K562 (cell line): Measurements from ENCODE around the gene MTREX.

ENCODE experiments used
- ATF7 ChIP-seq: fragments of 450-650 bp; IDR thresholded peaks from 2 replicates; pipeline ENCODE4 v1.7.1; 2014; ENCODE audit warnings: mild to moderate bottlenecking, moderate library complexity
- CBFA2T3 ChIP-seq: fragments of 450-650 bp; IDR thresholded peaks from 2 replicates; pipeline ENCODE4 v1.6.1; 2017
- CBFB ChIP-seq: sonication (generic); formaldehyde crosslinking; IDR thresholded peaks from 2 replicates; pipeline ENCODE4 v1.4.0; 2020; ENCODE audit warnings: mild to moderate bottlenecking, missing genetic modification reagents
- FOXK1 ChIP-seq: sonication (generic); formaldehyde crosslinking; IDR thresholded peaks from 2 replicates; pipeline ENCODE4 v1.8.0; 2022; ENCODE audit warnings: missing genetic modification reagents, mild to moderate bottlenecking, borderline replicate concordance
- KLF16 ChIP-seq: IDR thresholded peaks from 2 replicates; pipeline ENCODE4 v1.6.1; 2016; ENCODE audit warnings: antibody characterized with exemption
- TCF7 ChIP-seq: sonication (generic); IDR thresholded peaks from 2 replicates; pipeline ENCODE4 v1.6.1; 2016; ENCODE audit warnings: antibody characterized with exemption, borderline replicate concordance
- TF ChIP-seq, protein P1 (sequence below): sonication (generic); formaldehyde crosslinking; IDR thresholded peaks from 2 replicates; pipeline ENCODE4 v1.8.1; 2023; ENCODE audit warnings: mild to moderate bottlenecking, missing genetic modification reagents, moderate library complexity
- TF ChIP-seq, protein P2 (sequence below), 3 experiments: IDR thresholded peaks in 2 of 3; conservative IDR thresholded peaks in 1 of 3; 2 replicates each; pipeline ENCODE4 v1.5.1; 2011 to 2012; ENCODE audit warnings: low read length in 3 of 3, mild to moderate bottlenecking in 3 of 3, control low read depth in 2 of 3, improper control_type of control experiment in 1 of 3, inconsistent platforms in 1 of 3, low read depth in 1 of 3, mixed read lengths in 1 of 3, moderate library complexity in 1 of 3; ENCODE audit not compliant: insufficient read depth in 2 of 3
- TF ChIP-seq, protein P3 (sequence below): fragments of 450-650 bp; formaldehyde crosslinking; IDR thresholded peaks from 2 replicates; pipeline ENCODE4 v1.4.0; 2022; ENCODE audit warnings: mild to moderate bottlenecking, moderate library complexity
- TF ChIP-seq, protein P4 (sequence below): fragments of 450-650 bp; formaldehyde crosslinking; IDR thresholded peaks from 2 replicates; pipeline ENCODE4 v1.4.0; 2020; ENCODE audit warnings: mild to moderate bottlenecking, mixed read lengths
- TF ChIP-seq, protein P5 (sequence below): IDR thresholded peaks from 3 replicates; pipeline ENCODE4 v1.6.1; 2011; ENCODE audit warnings: borderline replicate concordance, mild to moderate bottlenecking; ENCODE audit not compliant: insufficient read length, insufficient read depth

DNA sequence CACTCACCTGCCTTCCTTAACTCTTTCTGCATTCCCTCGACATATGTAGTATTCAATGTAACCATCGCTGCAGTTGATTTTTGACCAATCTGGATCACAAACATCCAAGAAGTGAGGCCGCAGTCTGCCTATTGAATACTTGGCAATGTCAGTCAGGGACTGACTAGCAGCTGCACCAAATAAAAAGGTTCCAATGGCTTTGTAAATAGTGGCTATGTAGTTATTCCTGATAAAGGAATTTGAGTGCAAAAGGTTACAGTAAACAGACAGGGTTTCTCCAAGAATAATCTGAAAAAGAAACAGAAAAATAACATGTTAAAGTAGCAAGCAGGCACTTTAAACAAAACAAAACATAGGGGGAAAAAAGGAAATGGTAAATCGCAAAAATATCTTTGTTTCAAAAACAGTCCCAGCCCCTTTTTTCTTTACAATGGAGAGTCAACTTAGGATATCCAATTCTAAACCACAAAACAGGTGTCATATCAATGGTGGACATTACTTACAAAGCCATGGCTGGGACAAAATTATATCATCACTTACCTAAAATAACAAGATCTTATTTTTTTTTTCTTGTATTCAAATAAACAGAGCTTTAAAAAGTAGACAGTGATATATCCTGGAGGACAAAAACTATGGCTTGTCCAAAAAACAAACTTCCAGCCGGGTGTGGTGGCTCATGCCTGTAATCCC is 160.2 kb downstream of the MTREX start:
- TF ChIP-seq FOXK1 (CRISPR knock-in tag) (no peak), TCF7 (no peak), KLF16 (no peak), CBFA2T3 (no peak), ATF7 (no peak), CBFB (CRISPR knock-in tag) (no peak)
- TF ChIP-seq, protein P1, sequence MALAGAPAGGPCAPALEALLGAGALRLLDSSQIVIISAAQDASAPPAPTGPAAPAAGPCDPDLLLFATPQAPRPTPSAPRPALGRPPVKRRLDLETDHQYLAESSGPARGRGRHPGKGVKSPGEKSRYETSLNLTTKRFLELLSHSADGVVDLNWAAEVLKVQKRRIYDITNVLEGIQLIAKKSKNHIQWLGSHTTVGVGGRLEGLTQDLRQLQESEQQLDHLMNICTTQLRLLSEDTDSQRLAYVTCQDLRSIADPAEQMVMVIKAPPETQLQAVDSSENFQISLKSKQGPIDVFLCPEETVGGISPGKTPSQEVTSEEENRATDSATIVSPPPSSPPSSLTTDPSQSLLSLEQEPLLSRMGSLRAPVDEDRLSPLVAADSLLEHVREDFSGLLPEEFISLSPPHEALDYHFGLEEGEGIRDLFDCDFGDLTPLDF = no peak
- TF ChIP-seq, protein P2, sequence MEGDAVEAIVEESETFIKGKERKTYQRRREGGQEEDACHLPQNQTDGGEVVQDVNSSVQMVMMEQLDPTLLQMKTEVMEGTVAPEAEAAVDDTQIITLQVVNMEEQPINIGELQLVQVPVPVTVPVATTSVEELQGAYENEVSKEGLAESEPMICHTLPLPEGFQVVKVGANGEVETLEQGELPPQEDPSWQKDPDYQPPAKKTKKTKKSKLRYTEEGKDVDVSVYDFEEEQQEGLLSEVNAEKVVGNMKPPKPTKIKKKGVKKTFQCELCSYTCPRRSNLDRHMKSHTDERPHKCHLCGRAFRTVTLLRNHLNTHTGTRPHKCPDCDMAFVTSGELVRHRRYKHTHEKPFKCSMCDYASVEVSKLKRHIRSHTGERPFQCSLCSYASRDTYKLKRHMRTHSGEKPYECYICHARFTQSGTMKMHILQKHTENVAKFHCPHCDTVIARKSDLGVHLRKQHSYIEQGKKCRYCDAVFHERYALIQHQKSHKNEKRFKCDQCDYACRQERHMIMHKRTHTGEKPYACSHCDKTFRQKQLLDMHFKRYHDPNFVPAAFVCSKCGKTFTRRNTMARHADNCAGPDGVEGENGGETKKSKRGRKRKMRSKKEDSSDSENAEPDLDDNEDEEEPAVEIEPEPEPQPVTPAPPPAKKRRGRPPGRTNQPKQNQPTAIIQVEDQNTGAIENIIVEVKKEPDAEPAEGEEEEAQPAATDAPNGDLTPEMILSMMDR (IDR thresholded peaks at IDR 0.05 in 2 of 3, conservative IDR thresholded peaks at IDR 0.05 in 1 of 3; ENCODE audit: insufficient read depth in 2 of 3, low read depth in 1 of 3, low read length in 3 of 3) = no peak
- TF ChIP-seq, protein P3, sequence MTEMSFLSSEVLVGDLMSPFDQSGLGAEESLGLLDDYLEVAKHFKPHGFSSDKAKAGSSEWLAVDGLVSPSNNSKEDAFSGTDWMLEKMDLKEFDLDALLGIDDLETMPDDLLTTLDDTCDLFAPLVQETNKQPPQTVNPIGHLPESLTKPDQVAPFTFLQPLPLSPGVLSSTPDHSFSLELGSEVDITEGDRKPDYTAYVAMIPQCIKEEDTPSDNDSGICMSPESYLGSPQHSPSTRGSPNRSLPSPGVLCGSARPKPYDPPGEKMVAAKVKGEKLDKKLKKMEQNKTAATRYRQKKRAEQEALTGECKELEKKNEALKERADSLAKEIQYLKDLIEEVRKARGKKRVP = no peak
- TF ChIP-seq, protein P4, sequence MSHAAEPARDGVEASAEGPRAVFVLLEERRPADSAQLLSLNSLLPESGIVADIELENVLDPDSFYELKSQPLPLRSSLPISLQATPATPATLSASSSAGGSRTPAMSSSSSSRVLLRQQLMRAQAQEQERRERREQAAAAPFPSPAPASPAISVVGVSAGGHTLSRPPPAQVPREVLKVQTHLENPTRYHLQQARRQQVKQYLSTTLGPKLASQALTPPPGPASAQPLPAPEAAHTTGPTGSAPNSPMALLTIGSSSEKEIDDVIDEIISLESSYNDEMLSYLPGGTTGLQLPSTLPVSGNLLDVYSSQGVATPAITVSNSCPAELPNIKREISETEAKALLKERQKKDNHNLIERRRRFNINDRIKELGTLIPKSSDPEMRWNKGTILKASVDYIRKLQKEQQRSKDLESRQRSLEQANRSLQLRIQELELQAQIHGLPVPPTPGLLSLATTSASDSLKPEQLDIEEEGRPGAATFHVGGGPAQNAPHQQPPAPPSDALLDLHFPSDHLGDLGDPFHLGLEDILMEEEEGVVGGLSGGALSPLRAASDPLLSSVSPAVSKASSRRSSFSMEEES (CRISPR knock-in tag) = no peak
- TF ChIP-seq, protein P5, sequence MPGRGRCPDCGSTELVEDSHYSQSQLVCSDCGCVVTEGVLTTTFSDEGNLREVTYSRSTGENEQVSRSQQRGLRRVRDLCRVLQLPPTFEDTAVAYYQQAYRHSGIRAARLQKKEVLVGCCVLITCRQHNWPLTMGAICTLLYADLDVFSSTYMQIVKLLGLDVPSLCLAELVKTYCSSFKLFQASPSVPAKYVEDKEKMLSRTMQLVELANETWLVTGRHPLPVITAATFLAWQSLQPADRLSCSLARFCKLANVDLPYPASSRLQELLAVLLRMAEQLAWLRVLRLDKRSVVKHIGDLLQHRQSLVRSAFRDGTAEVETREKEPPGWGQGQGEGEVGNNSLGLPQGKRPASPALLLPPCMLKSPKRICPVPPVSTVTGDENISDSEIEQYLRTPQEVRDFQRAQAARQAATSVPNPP = no peak
